Measurements from ENCODE around the gene ALX4. TPM values are rescaled to one million over a fixed set of nuclear protein-coding genes. Genes with fewer than 3 reads are reported as not detected.
A peak's percentile ranks its signal among the peaks of the same experiment; 100 is the strongest.

ALX4 gene
- total and polyA plus RNA-seq, 2 experiments from 2014 or later: not detected

GRCh38 chr11:44286911-44287310, 23.0 kb downstream of the ALX4 start:
- H3K27ac ChIP-seq (ENCODE audit: low read depth): no peak overlapping the region
- ATAC-seq: no peak
- no peak for DNase-seq (ENCODE audit: low spot score)
- peaks cover 10% of the 10 kb centered on the region for H3K27me3 Mint-ChIP-seq (ENCODE audit: insufficient read depth, low read depth, poor library complexity)
- no peaks in the 10 kb centered on the region for H3K36me3 ChIP-seq (ENCODE audit: insufficient read depth)
- H3K9me2 ChIP-seq (ENCODE audit: insufficient read depth): no peaks in the 10 kb centered on the region
- no peaks in the 10 kb centered on the region for H4K20me1 ChIP-seq (replicated peaks; ENCODE audit: insufficient read depth)
- peak overlapping the region; percentile 28; the same call in 1 of the 2 replicates for H2AFZ ChIP-seq
- H3K79me2 ChIP-seq (replicated peaks; ENCODE audit: insufficient read depth): no peaks in the 10 kb centered on the region
- H3K4me3 ChIP-seq: no peak overlapping the region
- no peak overlapping the region for H3K27ac Mint-ChIP-seq
- peaks cover 9% of the 10 kb centered on the region; the same call in 2 of the 3 replicates for H3K4me1 Mint-ChIP-seq
- no peak overlapping the region for H3K4me2 ChIP-seq
- H3K36me3 Mint-ChIP-seq (ENCODE audit: low read depth): no peaks in the 10 kb centered on the region
- no peaks in the 10 kb centered on the region for H3K27me3 ChIP-seq (ENCODE audit: insufficient read depth)
- H3K4me1 ChIP-seq (ENCODE audit: insufficient read depth): no peaks in the 10 kb centered on the region
- no peaks in the 10 kb centered on the region for H3F3A ChIP-seq (replicated peaks; ENCODE audit: low read depth)
- TF ChIP-seq POLR2AphosphoS5 (IDR thresholded peaks at IDR 0.05; ENCODE audit: low read depth) (no peak), NANOG (IDR thresholded peaks at IDR 0.05; ENCODE audit: borderline replicate concordance) (no peak), JUNB (IDR thresholded peaks at IDR 0.05; ENCODE audit: unreplicated experiment) (no peak), CREB1 (CRISPR knock-in tag; IDR thresholded peaks at IDR 0.05; ENCODE audit: low read depth) (no peak), REST (IDR thresholded peaks at IDR 0.05; ENCODE audit: unreplicated experiment) (no peak), EZH2phosphoT487 (IDR thresholded peaks at IDR 0.05; ENCODE audit: unreplicated experiment) (no peak), EZH2 (IDR thresholded peaks at IDR 0.05; ENCODE audit: low read depth, unreplicated experiment) (no peak), STAT1 (IDR thresholded peaks at IDR 0.05; ENCODE audit: unreplicated experiment) (no peak), ZNF462 (CRISPR knock-in tag; IDR thresholded peaks at IDR 0.05) (no peak), ZNF331 (CRISPR knock-in tag; IDR thresholded peaks at IDR 0.05; ENCODE audit: low read depth) (no peak), ZNF114 (CRISPR knock-in tag; IDR thresholded peaks at IDR 0.05) (no peak)
- TF ChIP-seq, protein P1, sequence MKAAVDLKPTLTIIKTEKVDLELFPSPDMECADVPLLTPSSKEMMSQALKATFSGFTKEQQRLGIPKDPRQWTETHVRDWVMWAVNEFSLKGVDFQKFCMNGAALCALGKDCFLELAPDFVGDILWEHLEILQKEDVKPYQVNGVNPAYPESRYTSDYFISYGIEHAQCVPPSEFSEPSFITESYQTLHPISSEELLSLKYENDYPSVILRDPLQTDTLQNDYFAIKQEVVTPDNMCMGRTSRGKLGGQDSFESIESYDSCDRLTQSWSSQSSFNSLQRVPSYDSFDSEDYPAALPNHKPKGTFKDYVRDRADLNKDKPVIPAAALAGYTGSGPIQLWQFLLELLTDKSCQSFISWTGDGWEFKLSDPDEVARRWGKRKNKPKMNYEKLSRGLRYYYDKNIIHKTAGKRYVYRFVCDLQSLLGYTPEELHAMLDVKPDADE (IDR thresholded peaks at IDR 0.05): no peak
- TF ChIP-seq, protein P2, sequence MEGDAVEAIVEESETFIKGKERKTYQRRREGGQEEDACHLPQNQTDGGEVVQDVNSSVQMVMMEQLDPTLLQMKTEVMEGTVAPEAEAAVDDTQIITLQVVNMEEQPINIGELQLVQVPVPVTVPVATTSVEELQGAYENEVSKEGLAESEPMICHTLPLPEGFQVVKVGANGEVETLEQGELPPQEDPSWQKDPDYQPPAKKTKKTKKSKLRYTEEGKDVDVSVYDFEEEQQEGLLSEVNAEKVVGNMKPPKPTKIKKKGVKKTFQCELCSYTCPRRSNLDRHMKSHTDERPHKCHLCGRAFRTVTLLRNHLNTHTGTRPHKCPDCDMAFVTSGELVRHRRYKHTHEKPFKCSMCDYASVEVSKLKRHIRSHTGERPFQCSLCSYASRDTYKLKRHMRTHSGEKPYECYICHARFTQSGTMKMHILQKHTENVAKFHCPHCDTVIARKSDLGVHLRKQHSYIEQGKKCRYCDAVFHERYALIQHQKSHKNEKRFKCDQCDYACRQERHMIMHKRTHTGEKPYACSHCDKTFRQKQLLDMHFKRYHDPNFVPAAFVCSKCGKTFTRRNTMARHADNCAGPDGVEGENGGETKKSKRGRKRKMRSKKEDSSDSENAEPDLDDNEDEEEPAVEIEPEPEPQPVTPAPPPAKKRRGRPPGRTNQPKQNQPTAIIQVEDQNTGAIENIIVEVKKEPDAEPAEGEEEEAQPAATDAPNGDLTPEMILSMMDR (conservative IDR thresholded peaks at IDR 0.05; ENCODE audit: low read depth in 2 of 2): no peak
- H3K9me3 Mint-ChIP-seq: no peaks in the 10 kb centered on the region
- H3K4me3 Mint-ChIP-seq: no peak overlapping the region

Data from GM23338 (cell line).